PC-9 (cell line): ENCODE results near the gene RFX7.

Experiments
- EZH2 ChIP-seq: fragments of 200-600 bp; sonication (generic); IDR thresholded peaks from 2 replicates; pipeline ENCODE4 v1.8.0; 2017; ENCODE audit warnings: antibody characterized with exemption, low read depth
- TF ChIP-seq, protein P1 (sequence below): fragments of 200-600 bp; sonication (generic); conservative IDR thresholded peaks from 2 replicates; pipeline ENCODE4 v1.6.1; 2017; ENCODE audit warnings: mixed run types, antibody characterized with exemption, mild to moderate bottlenecking, moderate library complexity

GRCh38 chr15:56244811-56245576, 1.3 kb upstream of the RFX7 start:
- TF ChIP-seq, protein P1, sequence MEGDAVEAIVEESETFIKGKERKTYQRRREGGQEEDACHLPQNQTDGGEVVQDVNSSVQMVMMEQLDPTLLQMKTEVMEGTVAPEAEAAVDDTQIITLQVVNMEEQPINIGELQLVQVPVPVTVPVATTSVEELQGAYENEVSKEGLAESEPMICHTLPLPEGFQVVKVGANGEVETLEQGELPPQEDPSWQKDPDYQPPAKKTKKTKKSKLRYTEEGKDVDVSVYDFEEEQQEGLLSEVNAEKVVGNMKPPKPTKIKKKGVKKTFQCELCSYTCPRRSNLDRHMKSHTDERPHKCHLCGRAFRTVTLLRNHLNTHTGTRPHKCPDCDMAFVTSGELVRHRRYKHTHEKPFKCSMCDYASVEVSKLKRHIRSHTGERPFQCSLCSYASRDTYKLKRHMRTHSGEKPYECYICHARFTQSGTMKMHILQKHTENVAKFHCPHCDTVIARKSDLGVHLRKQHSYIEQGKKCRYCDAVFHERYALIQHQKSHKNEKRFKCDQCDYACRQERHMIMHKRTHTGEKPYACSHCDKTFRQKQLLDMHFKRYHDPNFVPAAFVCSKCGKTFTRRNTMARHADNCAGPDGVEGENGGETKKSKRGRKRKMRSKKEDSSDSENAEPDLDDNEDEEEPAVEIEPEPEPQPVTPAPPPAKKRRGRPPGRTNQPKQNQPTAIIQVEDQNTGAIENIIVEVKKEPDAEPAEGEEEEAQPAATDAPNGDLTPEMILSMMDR: no peak
- TF ChIP-seq EZH2: no peak
